ENCODE data around the gene GZMM.
"Not testable (repeated sequence)": the region's sequence is repeated elsewhere in the genome, so short reads cannot be mapped to it uniquely, and the experiment has no call there.

Gene GZMM

DNA sequence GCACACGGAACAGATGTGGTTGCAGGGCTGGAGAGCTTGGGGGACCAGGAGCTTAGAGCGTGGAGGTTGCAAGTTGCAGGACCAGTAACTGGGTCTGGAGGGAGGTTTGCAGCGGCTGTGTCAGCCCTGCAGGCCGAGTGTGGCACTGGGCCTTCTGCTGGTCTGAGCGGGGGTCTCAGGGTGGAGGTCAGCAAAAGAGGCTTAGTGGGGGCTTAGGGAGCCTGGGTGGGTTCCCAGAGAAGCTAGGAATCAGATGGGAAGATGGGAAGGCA is 40.1 kb downstream of the GZMM start:
- no peak for DNase-seq

DNA sequence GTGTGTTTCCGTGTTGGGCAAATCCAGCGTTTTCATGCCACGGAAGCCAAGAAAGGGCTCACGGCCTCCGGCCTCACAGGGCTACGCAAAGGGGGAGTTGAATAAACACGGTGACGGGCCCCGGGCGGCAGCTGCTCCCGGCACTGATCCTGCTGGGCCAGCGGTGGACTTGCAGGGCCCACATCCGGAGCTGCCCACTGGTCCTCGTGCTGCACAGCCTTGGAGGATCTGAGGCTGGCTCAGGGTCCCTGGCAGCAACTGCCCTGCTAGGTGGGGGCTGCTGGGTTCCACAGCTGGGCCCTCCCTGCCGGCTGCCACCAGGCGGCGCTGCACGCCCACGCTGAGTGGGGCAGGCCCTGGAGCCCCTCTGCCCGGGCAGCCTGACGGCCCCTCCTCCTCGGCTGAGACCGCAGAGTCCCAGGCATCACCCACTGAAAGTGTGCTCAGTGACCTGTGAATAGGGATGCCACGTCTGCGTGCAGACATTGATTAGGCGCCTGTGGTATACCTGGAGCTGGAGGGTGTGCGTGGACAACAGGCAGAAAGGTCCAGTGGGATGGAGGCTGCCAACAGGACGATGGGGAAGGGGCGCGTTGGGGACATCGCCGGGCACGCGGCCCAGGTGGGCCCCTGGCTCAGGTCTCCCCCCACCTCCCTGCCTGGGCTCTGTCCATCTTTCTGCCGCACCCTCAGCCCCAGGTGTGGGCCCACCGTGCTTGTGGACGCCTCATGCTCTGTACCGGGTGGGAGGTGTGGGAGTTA is 40.6 kb downstream of the GZMM start:
- DNase-seq = no peak

DNA sequence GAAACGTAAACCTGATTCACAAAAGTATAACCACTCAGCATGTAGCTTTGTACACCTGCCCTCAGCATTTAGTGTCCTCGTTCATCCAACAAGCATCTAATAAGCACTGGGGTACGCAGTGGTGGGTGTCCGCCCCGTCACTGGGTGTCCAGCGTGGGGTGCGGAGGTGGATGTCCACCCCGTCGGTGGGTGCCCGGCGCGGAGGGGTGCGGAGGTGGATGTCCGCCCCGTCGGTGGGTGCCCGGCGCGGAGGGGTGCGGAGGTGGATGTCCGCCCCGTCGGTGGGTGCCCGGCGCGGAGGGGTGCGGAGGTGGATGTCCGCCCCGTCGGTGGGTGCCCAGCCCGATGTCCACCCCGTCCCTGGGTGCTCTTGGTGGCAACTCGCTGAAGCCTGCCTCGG is 41.3 kb downstream of the GZMM start:
- DNase-seq = not testable (repeated sequence)

DNA sequence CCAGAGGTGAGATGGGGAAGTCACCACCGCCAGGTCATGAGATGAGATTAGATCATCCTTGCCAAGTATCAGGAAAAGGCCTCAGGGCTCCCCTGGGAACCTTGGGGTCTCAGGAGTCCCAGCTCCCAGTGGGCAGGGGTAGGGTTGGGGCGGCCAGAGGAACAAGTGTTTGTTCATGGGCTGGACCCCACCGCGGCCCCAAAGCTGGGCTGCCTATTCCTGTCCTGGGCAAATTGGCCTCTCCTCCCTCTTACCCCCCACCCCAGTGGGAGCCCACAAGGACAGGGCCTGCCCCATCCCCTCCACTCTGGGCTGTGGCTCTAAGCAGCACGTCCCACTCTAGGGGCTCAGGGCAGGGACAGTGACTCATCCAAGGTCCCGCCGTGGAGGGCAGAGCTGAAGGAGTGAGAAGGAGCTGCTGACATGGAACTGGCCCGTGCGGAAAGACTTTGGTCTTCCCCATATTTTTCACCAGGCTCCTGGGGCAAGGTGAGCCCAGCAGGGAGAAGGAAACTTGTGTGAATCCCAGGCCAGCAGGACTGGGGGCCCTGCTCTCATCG is 41.8 kb downstream of the GZMM start:
- DNase-seq = no peak

DNA sequence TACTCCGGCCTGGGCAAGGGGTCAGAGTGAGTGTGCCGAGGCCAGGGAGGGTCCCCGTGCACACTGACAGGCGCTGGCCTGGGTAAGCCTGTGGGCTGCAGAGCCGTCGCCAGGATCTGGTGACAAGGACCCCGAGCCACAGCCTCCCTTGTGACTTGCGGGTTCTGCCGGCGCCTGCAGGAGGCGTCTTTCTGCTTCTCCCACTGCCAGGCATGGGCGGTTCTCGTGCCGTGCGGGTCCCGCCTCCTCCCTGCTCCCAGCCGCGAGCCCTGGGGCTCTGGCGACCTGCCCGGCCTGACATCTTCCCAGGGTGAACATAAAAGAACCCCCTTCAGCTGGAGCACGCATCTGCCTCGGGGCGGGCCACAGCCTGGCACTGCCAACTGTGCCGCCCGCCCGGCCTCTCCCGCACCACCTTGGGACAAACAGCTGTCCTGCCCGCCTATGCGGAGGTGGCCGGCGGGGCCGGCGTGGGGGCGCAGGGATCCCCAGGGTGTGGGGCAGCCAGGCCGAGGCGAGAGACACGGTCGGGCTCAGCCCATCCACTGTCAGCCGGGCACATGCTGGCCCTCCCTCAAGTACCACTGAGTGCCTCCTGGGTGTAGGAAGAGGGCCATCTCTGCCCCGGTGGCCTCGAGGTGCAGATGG is 44.4 kb downstream of the GZMM start:
- DNase-seq = peak; percentile 48

DNA sequence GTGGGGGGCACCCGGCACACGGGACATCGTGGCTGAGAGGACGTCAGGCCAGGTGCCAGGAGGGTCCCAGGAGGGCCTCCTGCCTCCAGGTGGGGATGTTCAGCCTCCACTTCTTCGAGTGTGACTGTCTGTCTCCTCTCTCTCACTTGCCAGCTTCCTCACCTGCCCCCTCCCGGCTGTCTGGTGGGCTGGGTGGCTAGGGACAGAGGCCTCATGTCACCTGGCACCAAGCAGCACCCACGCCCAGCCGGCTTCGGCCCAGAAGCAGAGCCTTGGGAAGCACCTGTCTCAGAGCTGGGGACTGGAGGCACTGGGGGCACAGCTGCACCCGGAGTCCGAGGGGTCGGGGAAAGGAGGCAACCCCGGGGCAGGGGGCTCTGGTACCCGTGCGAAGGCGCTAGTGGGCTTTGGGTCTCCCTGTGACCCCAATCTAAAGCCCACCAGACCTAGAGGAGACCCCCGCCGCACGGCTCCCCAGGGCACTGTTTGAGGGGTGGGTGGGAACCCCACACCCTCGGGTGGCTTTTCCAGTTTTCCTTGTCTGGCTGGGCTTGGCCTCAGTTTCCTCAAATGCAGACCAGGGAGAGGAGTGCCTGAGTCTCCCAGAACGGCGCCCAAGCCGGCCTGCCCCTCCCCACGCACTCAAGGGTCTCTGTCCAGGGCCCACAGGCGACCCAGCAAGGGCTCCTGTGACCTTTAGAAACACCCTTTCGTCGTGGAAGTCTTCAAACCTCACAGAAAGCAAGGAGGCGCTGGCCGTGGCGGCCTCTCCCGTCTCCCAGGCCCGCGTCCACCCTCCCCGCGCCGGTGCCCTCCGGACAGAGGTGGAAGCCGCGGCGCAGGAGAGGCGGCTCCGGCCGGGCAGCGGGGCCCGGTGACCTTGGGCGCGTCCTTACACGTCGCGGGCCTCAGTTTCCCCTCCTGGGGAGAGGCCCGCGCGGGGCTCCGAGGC is 45.2 kb downstream of the GZMM start:
- DNase-seq = no peak

DNA sequence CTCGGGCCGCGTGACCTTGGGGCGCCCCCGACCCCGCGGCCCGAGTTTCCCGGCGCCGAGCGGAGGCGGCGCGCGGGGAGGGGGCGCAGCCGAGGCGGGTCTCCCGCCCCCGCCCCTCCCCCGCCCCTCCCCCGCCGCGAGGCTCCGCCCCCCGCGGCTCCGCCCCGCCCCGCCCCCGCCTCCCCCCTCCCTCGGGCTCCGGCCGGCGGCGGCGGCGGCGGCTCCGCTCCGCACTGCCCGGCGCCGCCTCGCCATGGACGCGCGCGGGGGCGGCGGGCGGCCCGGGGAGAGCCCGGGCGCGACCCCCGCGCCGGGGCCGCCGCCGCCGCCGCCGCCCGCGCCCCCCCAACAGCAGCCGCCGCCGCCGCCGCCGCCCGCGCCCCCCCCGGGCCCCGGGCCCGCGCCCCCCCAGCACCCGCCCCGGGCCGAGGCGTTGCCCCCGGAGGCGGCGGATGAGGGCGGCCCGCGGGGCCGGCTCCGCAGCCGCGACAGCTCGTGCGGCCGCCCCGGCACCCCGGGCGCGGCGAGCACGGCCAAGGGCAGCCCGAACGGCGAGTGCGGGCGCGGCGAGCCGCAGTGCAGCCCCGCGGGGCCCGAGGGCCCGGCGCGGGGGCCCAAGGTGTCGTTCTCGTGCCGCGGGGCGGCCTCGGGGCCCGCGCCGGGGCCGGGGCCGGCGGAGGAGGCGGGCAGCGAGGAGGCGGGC is 46.0 kb downstream of the GZMM start, which contains the start of gene HCN2:
Gene HCN2 (plus strand): TSS at position 189 of the 703 bp plus-strand sequence. CDS start 65 bp downstream, at position 254.
- DNase-seq = no peak

DNA sequence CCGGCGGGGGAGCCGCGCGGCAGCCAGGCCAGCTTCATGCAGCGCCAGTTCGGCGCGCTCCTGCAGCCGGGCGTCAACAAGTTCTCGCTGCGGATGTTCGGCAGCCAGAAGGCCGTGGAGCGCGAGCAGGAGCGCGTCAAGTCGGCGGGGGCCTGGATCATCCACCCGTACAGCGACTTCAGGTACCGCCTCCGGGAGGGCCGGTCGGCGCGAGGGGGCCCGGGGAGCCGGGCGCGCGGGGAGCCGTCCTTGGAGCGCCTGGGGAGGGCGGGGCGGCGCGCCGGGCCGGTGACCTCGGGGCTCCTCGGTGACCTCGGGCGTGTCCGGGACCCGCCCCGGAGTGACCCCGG is 46.5 kb downstream of the GZMM start:
- no peak for DNase-seq

DNA sequence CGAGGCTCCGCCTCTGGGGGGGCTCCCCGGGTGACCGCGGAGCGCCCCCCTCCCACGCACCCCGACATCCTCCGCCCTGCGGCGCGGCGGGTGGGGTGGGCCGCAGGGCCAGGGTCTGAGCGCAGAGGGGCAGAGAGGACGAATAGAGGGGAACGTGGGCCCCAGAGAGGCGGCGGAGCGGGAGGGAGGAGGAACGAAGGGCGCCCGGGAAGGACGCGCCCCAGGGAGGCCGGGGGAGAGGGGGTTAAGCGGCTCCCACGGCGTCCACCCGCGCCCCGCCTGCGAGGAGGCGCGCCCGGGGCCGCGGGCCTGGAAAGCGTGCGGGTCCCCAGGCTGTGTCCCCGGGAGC is 46.9 kb downstream of the GZMM start:
- no peak for DNase-seq

DNA sequence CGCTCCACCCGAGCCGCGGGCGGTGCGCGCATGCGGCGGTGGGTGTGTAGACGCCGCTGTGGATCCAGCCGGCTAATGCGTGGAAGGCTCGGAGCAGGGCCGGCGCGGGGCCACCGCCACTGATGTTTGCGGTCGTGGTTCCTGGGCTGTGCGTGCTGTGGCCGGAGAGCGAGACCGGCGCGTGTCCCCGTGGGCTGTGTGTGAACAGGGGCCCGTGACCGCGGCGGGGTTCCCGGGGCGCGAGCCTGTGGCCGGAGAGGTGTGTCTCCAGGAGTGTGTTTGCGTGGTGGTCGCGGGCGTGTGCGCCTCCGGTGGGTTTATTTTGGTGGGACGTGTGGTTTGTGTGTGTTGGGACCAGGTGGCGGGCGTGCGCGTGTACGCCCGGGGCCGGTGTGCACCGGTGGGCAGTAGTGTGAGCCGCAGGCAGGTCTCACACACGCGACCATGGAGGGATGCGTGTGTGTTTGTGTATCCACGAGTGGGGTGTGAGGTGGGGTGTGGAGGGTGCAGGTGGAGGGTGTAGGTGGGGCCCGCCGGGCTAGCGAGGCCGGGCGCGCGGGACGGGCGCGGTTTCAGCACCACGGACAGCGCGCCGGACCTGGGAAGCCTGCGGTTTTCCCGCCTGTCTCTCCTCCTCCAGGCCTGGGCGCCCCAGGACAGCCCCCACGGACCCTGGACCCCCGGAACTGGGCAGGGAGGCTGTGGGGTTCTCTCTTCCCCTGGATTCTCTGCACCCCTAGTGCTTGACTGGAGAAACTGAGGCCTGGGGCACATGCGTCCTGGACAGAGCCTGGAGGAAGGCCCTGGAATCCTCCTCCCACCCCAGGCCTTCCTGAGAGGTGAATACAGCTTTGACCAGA is 47.5 kb downstream of the GZMM start:
- no peak for DNase-seq

DNA sequence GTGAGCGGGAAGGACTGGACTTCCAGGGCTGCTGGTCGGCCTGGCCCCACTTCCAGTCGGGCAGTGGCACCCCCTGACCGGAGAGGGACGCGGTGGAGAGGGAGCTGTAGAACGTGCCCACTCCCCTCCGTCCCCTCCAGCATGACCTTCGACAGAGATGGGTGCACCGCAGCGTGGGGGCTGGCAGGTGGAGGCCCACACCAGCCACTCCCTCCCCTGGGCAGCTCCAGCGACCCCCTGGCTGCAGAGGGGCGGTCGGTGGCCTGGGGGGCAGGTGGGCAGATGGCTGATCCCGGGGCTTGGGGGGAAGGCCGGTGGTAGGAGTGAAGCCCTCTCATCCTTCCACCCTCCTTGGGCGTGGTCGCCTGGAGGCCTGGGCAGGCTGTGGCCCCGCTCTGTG is 48.2 kb downstream of the GZMM start:
- DNase-seq = no peak

DNA sequence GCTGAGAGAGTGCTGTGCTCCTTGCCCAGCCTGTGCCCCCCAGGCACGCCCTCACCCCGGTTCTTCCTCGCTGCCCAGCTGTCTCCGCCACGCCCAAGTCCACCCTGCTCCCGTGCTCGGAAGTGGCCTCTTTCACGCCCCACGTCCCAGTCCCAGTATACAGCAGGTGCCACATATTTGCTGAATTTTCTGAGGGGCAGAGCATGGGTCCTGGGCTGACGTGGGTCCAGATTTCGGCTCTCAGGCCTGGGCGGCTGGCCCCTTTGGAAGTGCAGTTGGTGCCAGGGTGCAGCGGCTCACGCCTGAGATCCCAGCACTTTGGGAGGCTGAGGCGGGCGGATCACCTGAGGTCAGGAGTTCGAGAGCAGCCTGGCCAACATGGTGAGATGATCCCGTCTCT is 49.2 kb downstream of the GZMM start:
- no peak for DNase-seq

DNA sequence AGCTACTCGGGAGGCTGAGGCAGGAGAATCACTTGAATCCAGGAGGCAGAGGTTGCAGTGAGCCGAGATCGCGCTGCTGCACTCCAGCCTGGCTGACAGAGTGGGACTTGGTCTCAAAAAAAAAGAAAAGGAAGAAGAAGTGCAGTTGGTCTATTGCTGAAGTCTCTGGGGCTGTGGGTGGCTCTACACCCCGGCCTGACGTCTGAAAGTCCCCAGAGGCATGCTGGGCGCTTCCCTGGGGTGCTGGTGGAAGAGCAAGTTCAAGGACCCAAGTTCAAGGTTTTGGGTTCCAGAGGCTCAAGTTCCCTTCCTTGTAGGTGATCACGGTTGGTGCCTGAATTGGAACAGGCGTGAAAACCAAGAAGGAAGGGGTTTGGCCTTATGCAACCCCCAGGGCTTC is 49.7 kb downstream of the GZMM start:
- DNase-seq = no peak

DNA sequence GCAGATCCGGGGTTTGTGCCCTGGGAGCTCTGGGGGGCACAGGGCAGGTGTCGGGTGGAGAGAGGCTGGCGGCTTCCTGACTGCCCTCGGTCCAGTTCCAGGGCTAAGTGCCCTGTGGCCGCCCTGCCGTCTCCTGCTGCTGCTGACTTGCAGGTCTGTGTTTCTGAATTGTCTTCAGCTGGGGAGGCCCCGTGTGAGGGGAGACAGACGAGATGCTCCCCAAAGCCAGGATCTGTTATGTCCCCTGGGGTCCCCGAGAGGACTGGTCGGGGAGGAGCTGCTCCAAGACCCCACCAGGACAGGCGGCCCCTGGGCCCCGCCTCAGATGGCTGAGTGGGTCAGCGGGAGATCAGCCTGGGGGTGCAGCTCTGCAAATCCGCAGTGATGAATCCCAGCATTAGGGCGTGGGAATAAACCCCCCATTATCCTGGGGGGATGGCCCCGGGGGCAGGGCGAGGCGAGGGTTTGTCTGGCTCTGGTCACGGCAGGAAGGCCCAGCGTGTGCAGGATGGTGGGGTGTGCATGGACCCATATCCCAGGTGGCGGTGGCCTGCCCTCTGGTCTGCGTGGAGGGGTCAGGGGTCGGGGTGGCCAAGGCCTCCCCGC is 50.5 kb downstream of the GZMM start:
- DNase-seq = no peak

DNA sequence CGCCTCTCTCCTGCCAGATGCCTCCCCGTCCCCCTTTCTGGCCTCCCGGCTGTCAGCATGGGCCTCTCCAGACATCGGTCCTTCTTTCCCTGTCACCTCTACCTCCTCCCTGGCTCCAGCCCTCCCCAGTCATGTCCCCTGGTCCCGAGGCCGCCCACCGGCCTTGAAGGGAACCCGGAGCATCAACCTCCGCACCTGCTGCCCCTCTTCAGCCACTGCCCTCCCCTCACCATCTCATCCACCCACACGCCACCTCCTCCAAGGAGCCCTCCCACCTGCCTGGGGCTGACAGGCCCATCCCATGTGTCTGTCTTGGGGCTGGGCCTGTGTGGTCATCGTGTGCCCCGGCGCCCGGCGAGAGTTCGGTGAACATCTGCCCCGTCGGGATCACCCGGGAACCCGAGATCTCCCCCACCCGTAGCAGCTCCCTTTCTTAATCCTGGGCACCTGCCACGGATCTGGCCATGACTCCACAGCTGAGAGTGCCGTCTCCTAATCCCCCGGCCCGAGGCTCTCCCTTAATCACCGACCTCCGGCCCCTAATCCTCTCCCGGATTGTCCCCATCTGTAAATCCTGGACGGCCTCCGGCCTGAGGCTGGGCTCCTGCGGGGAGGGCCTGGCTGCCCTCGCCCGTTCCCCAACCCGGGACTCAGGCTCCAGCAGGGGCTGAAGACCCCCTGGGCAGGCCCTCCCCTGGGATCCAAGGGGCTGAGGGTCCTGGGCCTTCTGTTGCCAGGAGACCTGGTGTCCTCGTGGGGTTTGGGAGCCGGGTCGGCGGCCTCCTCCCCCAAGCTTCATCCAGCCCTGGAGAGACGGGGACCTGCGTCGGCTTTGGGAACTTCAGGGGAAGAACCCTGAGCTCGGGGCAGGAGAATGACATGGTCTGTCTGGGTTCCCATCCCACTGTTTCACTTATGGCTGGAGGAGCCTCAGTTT is 51.7 kb downstream of the GZMM start:
- no peak for DNase-seq

DNA sequence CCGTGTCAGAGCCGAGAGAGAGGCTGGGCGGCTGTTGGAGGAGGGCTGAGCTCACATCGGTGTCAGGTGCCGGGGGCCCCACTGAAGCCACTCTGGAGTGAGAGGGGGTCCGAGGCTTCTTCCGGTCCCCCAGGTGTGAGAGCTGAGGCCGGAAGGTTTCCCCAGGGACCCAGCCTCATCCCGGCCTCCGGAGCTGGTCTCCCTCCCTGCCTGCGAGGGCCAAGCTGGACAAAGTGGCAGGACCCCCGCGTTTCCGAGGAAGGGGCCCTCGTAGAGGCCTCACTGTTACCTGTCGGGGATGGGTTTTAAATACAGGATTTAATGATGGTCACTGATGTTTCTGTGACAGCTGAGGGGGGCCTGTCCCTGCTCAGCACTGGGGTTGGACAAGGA is 52.4 kb downstream of the GZMM start:
- DNase-seq = no peak

DNA sequence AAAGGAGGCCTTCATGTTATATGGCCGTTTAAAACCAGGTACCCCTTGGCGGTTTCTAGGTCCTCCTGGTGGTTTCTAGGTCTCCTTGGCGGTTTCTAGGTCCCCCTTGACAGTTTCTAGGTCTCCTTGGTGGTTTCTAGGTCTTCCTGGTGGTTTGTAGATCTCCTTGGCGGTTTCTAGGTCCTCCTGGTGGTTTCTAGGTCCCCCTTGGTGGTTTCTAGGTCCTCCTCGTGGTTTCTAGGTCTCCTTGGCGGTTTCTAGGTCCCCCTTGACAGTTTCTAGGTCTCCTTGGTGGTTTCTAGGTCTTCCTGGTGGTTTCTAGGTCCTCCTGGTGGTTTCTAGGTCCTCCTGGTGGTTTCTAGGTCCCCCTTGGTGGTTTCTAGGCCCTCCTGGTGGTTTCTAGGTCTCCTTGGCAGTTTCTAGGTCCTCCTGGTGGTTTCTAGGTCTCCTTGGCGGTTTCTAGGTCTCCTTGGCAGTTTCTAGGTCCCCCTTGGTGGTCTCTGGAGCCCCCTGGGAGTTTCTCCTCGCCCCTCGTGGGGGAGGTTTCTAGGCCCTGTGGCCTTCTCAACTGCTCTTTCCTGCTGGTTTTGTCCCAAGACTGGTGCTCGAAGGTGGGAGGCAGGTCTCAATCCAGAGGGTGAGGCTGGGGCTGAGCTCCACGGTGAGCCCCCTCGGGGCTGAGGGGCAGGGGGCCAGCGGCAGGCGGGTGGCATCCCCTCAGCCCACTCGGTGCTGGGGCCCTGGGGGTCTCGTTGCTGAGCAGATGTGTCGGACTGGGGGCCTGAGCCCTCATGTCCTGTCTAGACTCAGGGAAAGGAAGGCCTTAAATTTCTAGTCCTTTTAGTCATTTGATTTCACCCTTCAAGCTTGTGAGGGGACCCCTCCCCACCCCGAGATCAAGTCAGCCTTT is 53.8 kb downstream of the GZMM start:
- DNase-seq = no peak

Data from KG1 (cell line).